Subcutaneous adipose tissue (tissue), 4 donors: ENCODE data around the gene TMC2. TPM values are rescaled to one million over a fixed set of nuclear protein-coding genes. Genes with fewer than 3 reads are reported as not detected.

ENCODE experiments used
- CTCF ChIP-seq: fragments of 450-650 bp; IDR thresholded peaks from one replicate; pipeline ENCODE4 v1.5.1; 2016; ENCODE audit warnings: low read depth, mild to moderate bottlenecking, control low read depth, antibody characterized with exemption, moderate library complexity
- total RNA-seq, 4 donors: library from RNA; depleted of rRNA; stranded (reverse); fragments of >200 nt; gene quantifications; one replicate each; pipeline ENCODE4 v1.1.0, GENCODE V29; 2016

The TMC2 gene
- 1 to 10 TPM in 2 of 4 donors, under 1 TPM in 2; 0.68 to 1.5 (median 1.1) TPM for total RNA-seq

DNA sequence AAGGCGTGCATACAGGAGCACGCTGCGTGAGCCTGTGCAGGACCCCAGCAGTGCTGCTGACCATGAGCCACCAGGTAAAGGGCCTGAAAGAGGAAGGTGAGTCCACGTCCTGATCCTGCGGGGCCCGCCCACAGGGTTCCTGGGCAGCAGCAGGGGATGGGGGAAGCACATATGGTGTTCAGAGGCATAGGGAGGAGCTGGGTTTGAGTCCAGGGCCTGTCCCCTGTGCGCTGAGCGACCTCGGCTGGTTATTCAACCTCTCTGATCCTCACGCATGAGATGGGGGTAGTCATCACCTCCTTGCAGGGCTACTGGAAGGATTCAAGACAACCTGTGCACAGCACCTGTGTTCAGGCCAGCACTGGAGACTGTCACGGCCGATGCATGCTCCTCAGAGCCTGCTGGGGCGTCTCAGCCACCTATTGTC, at the start of gene TMC2:
Gene TMC2 (plus strand): TSS at position 14 of the 427 bp plus-strand sequence. CDS start 49 bp downstream, at position 63.
- no peak for TF ChIP-seq CTCF

GRCh38 chr20:2507464-2507863, 28.9 kb upstream of the TMC2 start:
- no peak for TF ChIP-seq CTCF

DNA sequence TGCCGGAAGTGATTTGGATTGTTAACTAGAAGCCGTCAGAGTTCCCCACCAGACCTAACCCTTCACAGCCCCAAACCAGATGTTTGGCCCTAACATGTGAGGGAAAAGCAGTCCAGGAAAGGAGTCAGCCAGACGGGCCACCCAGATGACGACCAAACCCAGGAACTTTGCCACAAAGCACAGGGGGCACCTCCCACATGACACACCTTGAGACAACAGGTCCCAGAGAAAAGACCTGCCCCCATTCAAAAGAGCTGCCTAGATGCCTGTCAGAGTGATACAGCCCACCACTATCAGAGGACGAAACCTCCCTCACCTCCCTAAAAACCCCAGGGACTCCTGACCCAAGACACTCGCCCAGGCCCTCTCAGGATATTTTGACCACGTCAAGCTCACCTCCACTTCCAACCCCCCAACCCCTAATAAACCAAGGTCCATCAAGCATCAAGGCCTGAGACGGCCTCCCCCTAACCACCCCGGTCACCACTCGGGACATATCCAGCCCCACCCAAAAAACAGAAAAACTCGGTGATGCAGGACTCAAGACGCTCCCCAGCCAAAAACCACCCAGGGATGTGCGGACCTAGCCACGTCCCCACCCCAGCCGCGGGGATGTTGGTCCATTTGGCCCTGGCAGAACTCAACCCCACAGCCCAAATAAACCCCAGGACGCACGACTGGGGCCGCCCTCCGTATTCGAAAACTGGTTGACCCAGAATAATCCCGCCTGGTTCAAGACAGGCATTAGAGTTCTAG, 28.3 kb upstream of the TMC2 start:
- TF ChIP-seq CTCF, result no peak

- no peak for TF ChIP-seq CTCF
These were observed 27.5 kb upstream of the TMC2 start, which contains the start of gene ZNF343 for GRCh38 chr20:2508631-2509467. TSS of gene ZNF343 (minus strand) at chr20:2508915. CDS start at chr20:2493895, 15,020 bp downstream.

DNA sequence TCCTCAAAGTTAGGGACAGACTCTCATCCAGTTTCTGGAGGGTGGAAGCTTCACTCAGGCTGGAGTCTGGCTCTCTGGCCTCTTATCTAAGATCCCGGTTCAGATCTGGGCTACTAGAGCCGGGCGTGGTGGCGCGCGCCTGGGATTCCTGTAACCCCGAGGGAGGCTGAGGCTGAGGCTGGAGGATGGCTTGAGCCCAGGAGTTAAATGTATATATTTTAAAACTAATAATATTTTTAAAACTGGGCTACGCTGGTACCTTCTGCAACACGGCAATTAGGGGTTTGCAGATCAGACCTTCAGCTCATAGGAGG, 26.9 kb upstream of the TMC2 start:
- no peak for TF ChIP-seq CTCF

- TF ChIP-seq CTCF, result no peak
These were observed 26.6 kb upstream of the TMC2 start for GRCh38 chr20:2509794-2510193.

GRCh38 chr20:2515203-2515602, 21.2 kb upstream of the TMC2 start:
- TF ChIP-seq CTCF, result no peak
